Measurements from ENCODE around the gene LZTR1. TPM values are rescaled to one million over a fixed set of nuclear protein-coding genes. Genes with fewer than 3 reads are reported as not detected.

LZTR1 gene
- total and polyA plus RNA-seq, 10 donors: 21.9 to 76.2 (median 54.2) TPM

DNA sequence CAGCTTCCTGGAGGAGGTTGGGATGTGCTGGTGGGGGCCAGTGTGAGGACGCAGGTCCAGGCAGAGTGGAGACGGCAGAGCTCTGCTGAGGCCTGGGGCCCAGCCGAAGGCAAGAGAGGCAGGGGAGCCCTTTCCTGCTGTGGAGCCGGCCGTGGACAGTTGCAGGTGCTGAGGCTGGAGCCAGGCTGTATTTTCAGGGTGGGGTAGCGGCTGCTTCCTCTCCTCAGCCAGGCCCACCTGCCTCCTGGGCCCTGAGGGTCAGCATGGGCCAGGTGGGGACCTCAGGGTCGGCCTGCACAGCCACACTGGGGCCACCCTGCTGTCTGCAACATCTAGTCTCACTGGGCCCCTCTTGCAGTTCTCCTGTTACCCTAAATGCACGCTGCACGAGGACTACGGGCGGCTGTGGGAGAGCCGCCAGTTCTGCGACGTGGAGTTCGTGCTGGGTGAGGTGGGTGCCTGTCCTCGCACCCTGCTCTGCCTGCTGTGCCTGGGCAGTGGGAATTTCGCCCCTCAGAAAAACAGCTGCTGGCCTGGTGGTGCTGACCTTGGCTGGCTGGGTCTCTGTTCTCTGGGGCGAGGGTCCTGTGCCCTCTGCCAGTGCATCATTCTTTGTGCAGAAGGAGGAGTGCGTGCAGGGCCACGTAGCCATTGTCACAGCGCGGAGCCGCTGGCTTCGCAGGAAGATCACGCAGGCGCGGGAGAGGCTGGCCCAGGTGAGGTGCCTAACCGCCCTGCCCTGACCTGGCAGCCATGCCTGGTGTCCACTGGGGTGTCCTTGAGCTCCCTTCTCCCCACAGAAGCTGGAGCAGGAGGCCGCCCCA is 11.4 kb downstream of the LZTR1 start:
- Histone ChIP-seq H3K36me3 (peaks cover 3 to 100% (median 70%) of the 10 kb centered on the region in 6 donors), H3K27me3 (replicated peaks in 1 of 7) (no peaks in the 10 kb centered on the region), H3K4me3 (no peak overlapping the region), H3K27ac (no peak overlapping the region), H3K4me1 (peaks cover 0 to 16% (median 0%) of the 10 kb centered on the region in 6 donors), H3K9me3 (no peaks in the 10 kb centered on the region)
- intact Hi-C loops (cut with DNase I; ENCODE audit: low total_unique reads): no loop called here
- 87 to 97% (median 96%) methylated on average over 11 to 29 of the region's 29 CpGs for WGBS, 5 donors
- TF ChIP-seq, protein P1, sequence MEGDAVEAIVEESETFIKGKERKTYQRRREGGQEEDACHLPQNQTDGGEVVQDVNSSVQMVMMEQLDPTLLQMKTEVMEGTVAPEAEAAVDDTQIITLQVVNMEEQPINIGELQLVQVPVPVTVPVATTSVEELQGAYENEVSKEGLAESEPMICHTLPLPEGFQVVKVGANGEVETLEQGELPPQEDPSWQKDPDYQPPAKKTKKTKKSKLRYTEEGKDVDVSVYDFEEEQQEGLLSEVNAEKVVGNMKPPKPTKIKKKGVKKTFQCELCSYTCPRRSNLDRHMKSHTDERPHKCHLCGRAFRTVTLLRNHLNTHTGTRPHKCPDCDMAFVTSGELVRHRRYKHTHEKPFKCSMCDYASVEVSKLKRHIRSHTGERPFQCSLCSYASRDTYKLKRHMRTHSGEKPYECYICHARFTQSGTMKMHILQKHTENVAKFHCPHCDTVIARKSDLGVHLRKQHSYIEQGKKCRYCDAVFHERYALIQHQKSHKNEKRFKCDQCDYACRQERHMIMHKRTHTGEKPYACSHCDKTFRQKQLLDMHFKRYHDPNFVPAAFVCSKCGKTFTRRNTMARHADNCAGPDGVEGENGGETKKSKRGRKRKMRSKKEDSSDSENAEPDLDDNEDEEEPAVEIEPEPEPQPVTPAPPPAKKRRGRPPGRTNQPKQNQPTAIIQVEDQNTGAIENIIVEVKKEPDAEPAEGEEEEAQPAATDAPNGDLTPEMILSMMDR (IDR thresholded peaks at IDR 0.05 in 8 of 11, conservative IDR thresholded peaks at IDR 0.05 in 3 of 11): no peak
- TF ChIP-seq POLR2AphosphoS5 (IDR thresholded peaks at IDR 0.05): no peak
- TF ChIP-seq POLR2A (IDR thresholded peaks at IDR 0.05): no peak
- no peak for DNase-seq

DNA sequence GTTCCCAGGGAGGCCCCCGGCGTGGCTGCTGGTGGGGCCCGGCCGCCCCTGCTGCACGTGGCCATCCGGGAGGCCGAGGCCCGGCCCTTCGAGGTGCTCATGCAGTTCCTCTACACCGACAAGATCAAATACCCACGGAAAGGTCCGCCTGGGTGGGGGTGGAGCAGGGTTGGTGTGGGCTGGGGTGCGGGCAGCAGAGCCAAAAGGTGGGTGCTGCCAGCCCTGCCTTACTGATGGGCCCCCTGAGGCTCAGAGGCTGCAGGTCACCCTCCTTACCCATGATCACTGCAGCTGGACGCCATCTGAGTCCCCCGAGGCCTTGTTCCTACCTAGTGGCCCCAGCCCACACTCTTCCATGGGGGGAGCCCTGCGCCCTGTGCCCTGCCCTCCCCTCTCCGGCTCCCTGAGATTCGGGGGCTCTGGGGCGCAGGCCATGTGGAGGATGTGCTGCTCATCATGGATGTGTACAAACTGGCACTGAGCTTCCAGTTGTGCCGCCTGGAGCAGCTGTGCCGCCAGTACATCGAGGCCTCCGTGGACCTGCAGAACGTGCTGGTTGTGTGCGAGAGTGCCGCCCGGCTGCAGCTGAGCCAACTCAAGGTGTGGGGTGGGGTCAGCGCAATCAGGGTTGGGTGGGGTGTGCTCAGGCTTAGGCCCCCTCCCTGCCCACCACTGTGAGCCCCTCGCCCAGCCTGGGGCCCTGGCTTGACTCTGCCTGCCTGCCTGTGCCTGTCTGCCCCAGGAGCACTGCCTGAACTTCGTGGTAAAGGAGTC is 12.2 kb downstream of the LZTR1 start:
- intact Hi-C loops (cut with DNase I; ENCODE audit: low total_unique reads): no loop called here
- Histone ChIP-seq H3K4me3 (no peak overlapping the region), H3K27ac (no peak overlapping the region), H3K36me3 (peaks cover 3 to 100% (median 77%) of the 10 kb centered on the region in 6 donors), H3K9me3 (no peaks in the 10 kb centered on the region), H3K27me3 (replicated peaks in 1 of 7) (no peaks in the 10 kb centered on the region), H3K4me1 (peaks cover 0 to 20% (median under 1%) of the 10 kb centered on the region in 6 donors)
- WGBS, 5 donors: 94 to 96% (median 95%) methylated on average over 15 to 30 of the region's 30 CpGs
- DNase-seq: no peak
- TF ChIP-seq POLR2A (IDR thresholded peaks at IDR 0.05) (no peak), POLR2AphosphoS5 (IDR thresholded peaks at IDR 0.05) (peak in 1 of 3 donors; percentile 19)
- TF ChIP-seq, protein P1 (IDR thresholded peaks at IDR 0.05 in 8 of 11, conservative IDR thresholded peaks at IDR 0.05 in 3 of 11): no peak

DNA sequence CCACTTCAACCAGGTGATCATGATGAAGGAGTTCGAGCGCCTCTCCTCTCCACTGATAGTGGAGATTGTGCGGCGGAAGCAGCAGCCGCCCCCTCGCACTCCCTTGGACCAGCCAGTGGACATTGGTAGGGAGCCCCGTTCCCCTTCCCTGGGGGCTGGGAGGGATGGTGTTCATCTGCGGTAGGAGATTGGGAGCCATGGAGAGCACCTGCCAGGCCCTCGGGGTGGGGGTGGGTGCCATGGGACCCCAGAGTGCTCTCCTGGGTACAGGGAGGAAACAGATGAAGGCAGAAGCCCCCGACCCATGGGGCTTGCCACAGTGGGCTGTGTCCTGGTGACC is 12.8 kb downstream of the LZTR1 start:
- Histone ChIP-seq H3K4me1 (peaks cover 3 to 22% (median 6%) of the 10 kb centered on the region in 6 donors), H3K4me3 (no peak overlapping the region), H3K27ac (no peak overlapping the region), H3K27me3 (replicated peaks in 1 of 7) (no peaks in the 10 kb centered on the region), H3K36me3 (peaks cover 3 to 100% (median 83%) of the 10 kb centered on the region in 6 donors), H3K9me3 (no peaks in the 10 kb centered on the region)
- intact Hi-C loops (cut with DNase I; ENCODE audit: low total_unique reads): no loop called here
- DNase-seq: no peak
- TF ChIP-seq, protein P1 (IDR thresholded peaks at IDR 0.05 in 8 of 11, conservative IDR thresholded peaks at IDR 0.05 in 3 of 11): no peak
- TF ChIP-seq POLR2AphosphoS5 (IDR thresholded peaks at IDR 0.05): no peak
- TF ChIP-seq POLR2A (IDR thresholded peaks at IDR 0.05): no peak
- WGBS, 5 donors: 75 to 97% (median 93%) methylated on average over 1 to 10 of the region's 10 CpGs

All from spleen (tissue), 11 donors.